HepG2 (cell line): Measurements from ENCODE around the gene OVCA2. TPM values are rescaled to one million over a fixed set of nuclear protein-coding genes. Genes with fewer than 3 reads are reported as not detected.

Experiments used
- CREB3 ChIP-seq: sonication (generic); formaldehyde crosslinking; IDR thresholded peaks from 2 replicates; pipeline ENCODE4 v1.5.0; 2020; ENCODE audit warnings: missing genetic modification reagents
- DDIT3 ChIP-seq: sonication (generic); formaldehyde crosslinking; IDR thresholded peaks from 2 replicates; pipeline ENCODE4 v1.4.0; 2020; ENCODE audit warnings: mild to moderate bottlenecking, missing genetic modification reagents
- DMAP1 ChIP-seq: IDR thresholded peaks from 2 replicates; pipeline ENCODE4 v1.6.1; 2016
- ELF1 ChIP-seq: sonication (generic); formaldehyde crosslinking; IDR thresholded peaks from 2 replicates; pipeline ENCODE4 v1.4.0; 2020; ENCODE audit warnings: missing genetic modification reagents
- KAT2B ChIP-seq: fragments of 150-350 bp; IDR thresholded peaks from 2 replicates; pipeline ENCODE4 v1.6.1; 2014; ENCODE audit warnings: low read depth, low read length, borderline replicate concordance
- MAFF ChIP-seq: IDR thresholded peaks from 2 replicates; pipeline ENCODE4 v1.6.1; 2011; ENCODE audit warnings: low read depth, low read length, improper control_type of control experiment
- MEIS2 ChIP-seq: sonication (generic); formaldehyde crosslinking; IDR thresholded peaks from 2 replicates; pipeline ENCODE4 v1.9.0; 2021; ENCODE audit warnings: mild to moderate bottlenecking, missing genetic modification reagents
- PCBP2 ChIP-seq: fragments of 200-400 bp; formaldehyde crosslinking; optimal IDR thresholded peaks from 2 replicates; pipeline ENCODE3; 2018; ENCODE audit warnings: low read length, low read depth; ENCODE audit not compliant: poor library complexity, severe bottlenecking
- RBAK ChIP-seq: sonication (generic); formaldehyde crosslinking; IDR thresholded peaks from 2 replicates; pipeline ENCODE4 v1.5.1; 2020; ENCODE audit warnings: mild to moderate bottlenecking, missing genetic modification reagents
- RNF2 ChIP-seq: fragments of 450-650 bp; conservative IDR thresholded peaks from 2 replicates; pipeline ENCODE4 v1.6.1; 2016; ENCODE audit warnings: low read depth
- SMARCC2 ChIP-seq: fragments of 450-650 bp; IDR thresholded peaks from 2 replicates; pipeline ENCODE4 v1.6.1; 2017; ENCODE audit warnings: antibody characterized with exemption, mild to moderate bottlenecking
- SP4 ChIP-seq: sonication (generic); formaldehyde crosslinking; IDR thresholded peaks from 2 replicates; pipeline ENCODE4 v1.8.1; 2023; ENCODE audit warnings: mild to moderate bottlenecking, missing genetic modification reagents
- TOPORS ChIP-seq: sonication (generic); formaldehyde crosslinking; IDR thresholded peaks from 2 replicates; pipeline ENCODE4 v1.8.0; 2023; ENCODE audit warnings: mild to moderate bottlenecking, missing genetic modification reagents
- ZBTB40 ChIP-seq, 2 experiments: fragments of 450-650 bp in 1 of 2; sonication (generic) in 1 of 2; formaldehyde crosslinking in 1 of 2; IDR thresholded peaks; 2 replicates each; pipeline versions ENCODE4 v1.6.1 to v1.8.0; 2016 to 2022; ENCODE audit warnings: antibody characterized with exemption in 1 of 2, mild to moderate bottlenecking in 1 of 2, missing genetic modification reagents in 1 of 2
- ZFX ChIP-seq: sonication (generic); formaldehyde crosslinking; IDR thresholded peaks from 2 replicates; pipeline ENCODE4 v1.4.0; 2020; ENCODE audit warnings: mild to moderate bottlenecking, low read depth, missing genetic modification reagents, moderate library complexity
- ZNF124 ChIP-seq: sonication (generic); formaldehyde crosslinking; IDR thresholded peaks from 2 replicates; pipeline ENCODE4 v1.4.0; 2020; ENCODE audit warnings: missing genetic modification reagents
- ZNF33A ChIP-seq: sonication (generic); formaldehyde crosslinking; IDR thresholded peaks from 2 replicates; pipeline ENCODE4 v1.5.1; 2020; ENCODE audit warnings: missing genetic modification reagents, mild to moderate bottlenecking, moderate library complexity, borderline replicate concordance
- ZNF564 ChIP-seq: sonication (generic); formaldehyde crosslinking; IDR thresholded peaks from 2 replicates; pipeline ENCODE4 v1.8.1; 2023; ENCODE audit warnings: mild to moderate bottlenecking, missing genetic modification reagents
- ZNF580 ChIP-seq: IDR thresholded peaks from 2 replicates; pipeline ENCODE4 v1.6.1; 2016; ENCODE audit warnings: low read depth, borderline replicate concordance
- polyA plus RNA-seq, 8 experiments: library from polyadenylated mRNA; depleted of rRNA in 3 of 8; stranded (reverse) in 7 of 8; unstranded in 1 of 8; fragments of >200 nt; fragmentation: Illumina TruSeq in 4 of 8; extraction: Trizol in 4 of 8; gene quantifications; 2 replicates each; pipeline versions ENCODE4 v1.2.1 to v1.2.3, GENCODE V29; 2011 to 2016; ENCODE audit warnings: low read depth in 4 of 8, missing spikeins in 1 of 8, mixed read lengths in 1 of 8; ENCODE audit not compliant: insufficient read depth in 1 of 8
- total RNA-seq, 5 experiments: library from RNA; depleted of rRNA; stranded (reverse); fragments of >200 nt; fragmentation: Illumina TruSeq; extraction: Trizol; gene quantifications; 2 replicates each; pipeline ENCODE4 v1.2.3, GENCODE V29; 2016; ENCODE audit warnings: low read depth in 1 of 5

OVCA2 gene
- total and polyA plus RNA-seq, 2 of the 13 experiments (the other 11 are each of a cell fraction or from before 2014, with no cell fraction given) = 23.7 to 28.2 TPM

GRCh38 chr17:1997927-1998742 is 43.7 kb upstream of the OVCA2 start (continued):
- no peak for TF ChIP-seq ELF1 (CRISPR knock-in tag)
- TF ChIP-seq ZNF33A (CRISPR knock-in tag) = no peak
- no peak for TF ChIP-seq DDIT3 (CRISPR knock-in tag)
- TF ChIP-seq ZNF564 = no peak
- TF ChIP-seq ZNF580 (CRISPR knock-in tag) = no peak
- TF ChIP-seq ZBTB40 (IDR thresholded peaks at IDR 0.05) = no peak
- no peak for TF ChIP-seq ZBTB40 (CRISPR knock-in tag; IDR thresholded peaks at IDR 0.05)
- peak; percentile 77; the same call in 1 of the 2 replicates for TF ChIP-seq TOPORS (CRISPR knock-in tag)
- TF ChIP-seq SP4 (CRISPR knock-in tag) = no peak
- no peak for TF ChIP-seq DMAP1
- TF ChIP-seq SMARCC2 = no peak
- no peak for TF ChIP-seq PCBP2
- no peak; the same call in 1 of the 2 replicates for TF ChIP-seq KAT2B
- no peak for TF ChIP-seq ZFX
- TF ChIP-seq RBAK = no peak
- no peak for TF ChIP-seq MAFF
- no peak for TF ChIP-seq CREB3 (CRISPR knock-in tag)
- peak; percentile 43; the same call in 1 of the 2 replicates for TF ChIP-seq MEIS2
- peak; percentile 93 for TF ChIP-seq RNF2
- no peak for TF ChIP-seq ZNF124
